ENCODE data around the gene EVI2A. TPM values are rescaled to one million over a fixed set of nuclear protein-coding genes. Genes with fewer than 3 reads are reported as not detected.

The EVI2A gene
- total and polyA plus RNA-seq, 10 of the 15 experiments (the other 5 are each of a cell fraction or from before 2014, with no cell fraction given) = 4.6 to 78.3 (median 25.7) TPM

DNA sequence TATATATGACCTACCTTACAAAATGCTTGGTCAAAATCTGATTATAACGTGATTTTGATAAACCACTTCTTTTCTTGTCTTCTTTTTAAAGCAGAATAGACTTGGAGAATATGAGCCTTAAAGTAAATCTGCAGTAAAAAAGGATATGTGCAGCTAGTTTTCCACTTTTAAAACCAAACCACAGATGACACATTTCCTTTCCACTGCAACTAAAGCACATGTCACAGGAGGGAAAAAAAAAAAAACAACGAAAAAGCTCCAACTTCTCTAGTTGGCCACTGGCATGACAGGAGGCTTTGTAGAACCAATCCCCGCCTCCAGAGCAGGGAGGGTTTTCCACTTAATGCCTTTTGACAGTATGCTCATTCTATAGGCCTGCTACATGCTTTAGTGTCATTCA lies at the start of gene EVI2A (continued):
- peak; percentile 85; the same call in 1 of the 2 replicates for TF ChIP-seq MXI1 (IDR thresholded peaks at IDR 0.05; ENCODE audit: low read depth, low read length)
- peak; percentile 62 for TF ChIP-seq CREM (IDR thresholded peaks at IDR 0.05; ENCODE audit: low read depth)
- TF ChIP-seq EP300 (IDR thresholded peaks at IDR 0.05; ENCODE audit: borderline replicate concordance in 1 of 2, control insufficient read depth in 1 of 2, low read depth in 2 of 2, low read length in 2 of 2) = peak in 1 of 2 experiments; percentile 31; a peak in 1 of 4 replicates
- no peak for TF ChIP-seq MYB (IDR thresholded peaks at IDR 0.05; ENCODE audit: borderline replicate concordance, low read depth, low read length)
- TF ChIP-seq NBN (IDR thresholded peaks at IDR 0.05) = 0 out of 2 replicates have a peak, but pooled peaks have one; percentile 28
- TF ChIP-seq CBFB (IDR thresholded peaks at IDR 0.05; ENCODE audit: low read depth) = 0 out of 2 replicates have a peak, but pooled peaks have one; percentile 55
- TF ChIP-seq FOXM1 (IDR thresholded peaks at IDR 0.05; ENCODE audit: low read depth, low read length) = peak; percentile 40; the same call in 1 of the 2 replicates
- TF ChIP-seq ZNF622 (IDR thresholded peaks at IDR 0.05) = no peak
- TF ChIP-seq, protein P1, sequence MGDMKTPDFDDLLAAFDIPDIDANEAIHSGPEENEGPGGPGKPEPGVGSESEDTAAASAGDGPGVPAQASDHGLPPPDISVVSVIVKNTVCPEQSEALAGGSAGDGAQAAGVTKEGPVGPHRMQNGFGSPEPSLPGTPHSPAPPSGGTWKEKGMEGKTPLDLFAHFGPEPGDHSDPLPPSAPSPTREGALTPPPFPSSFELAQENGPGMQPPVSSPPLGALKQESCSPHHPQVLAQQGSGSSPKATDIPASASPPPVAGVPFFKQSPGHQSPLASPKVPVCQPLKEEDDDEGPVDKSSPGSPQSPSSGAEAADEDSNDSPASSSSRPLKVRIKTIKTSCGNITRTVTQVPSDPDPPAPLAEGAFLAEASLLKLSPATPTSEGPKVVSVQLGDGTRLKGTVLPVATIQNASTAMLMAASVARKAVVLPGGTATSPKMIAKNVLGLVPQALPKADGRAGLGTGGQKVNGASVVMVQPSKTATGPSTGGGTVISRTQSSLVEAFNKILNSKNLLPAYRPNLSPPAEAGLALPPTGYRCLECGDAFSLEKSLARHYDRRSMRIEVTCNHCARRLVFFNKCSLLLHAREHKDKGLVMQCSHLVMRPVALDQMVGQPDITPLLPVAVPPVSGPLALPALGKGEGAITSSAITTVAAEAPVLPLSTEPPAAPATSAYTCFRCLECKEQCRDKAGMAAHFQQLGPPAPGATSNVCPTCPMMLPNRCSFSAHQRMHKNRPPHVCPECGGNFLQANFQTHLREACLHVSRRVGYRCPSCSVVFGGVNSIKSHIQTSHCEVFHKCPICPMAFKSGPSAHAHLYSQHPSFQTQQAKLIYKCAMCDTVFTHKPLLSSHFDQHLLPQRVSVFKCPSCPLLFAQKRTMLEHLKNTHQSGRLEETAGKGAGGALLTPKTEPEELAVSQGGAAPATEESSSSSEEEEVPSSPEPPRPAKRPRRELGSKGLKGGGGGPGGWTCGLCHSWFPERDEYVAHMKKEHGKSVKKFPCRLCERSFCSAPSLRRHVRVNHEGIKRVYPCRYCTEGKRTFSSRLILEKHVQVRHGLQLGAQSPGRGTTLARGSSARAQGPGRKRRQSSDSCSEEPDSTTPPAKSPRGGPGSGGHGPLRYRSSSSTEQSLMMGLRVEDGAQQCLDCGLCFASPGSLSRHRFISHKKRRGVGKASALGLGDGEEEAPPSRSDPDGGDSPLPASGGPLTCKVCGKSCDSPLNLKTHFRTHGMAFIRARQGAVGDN (IDR thresholded peaks at IDR 0.05) = peak; percentile 49; the same call in 1 of the 2 replicates
- 0 out of 2 replicates have a peak, but pooled peaks have one; percentile 33 for TF ChIP-seq PML (IDR thresholded peaks at IDR 0.05; ENCODE audit: low read length)
- peak in 1 of 2 experiments; percentile 25 for TF ChIP-seq IKZF2 (IDR thresholded peaks at IDR 0.05)
- TF ChIP-seq SRF (IDR thresholded peaks at IDR 0.05; ENCODE audit: low read depth in 2 of 2, low read length in 2 of 2) = no peak
- peak; percentile 93 for TF ChIP-seq RUNX3 (IDR thresholded peaks at IDR 0.05; ENCODE audit: low read length)
- no peak for TF ChIP-seq EZH2 (IDR thresholded peaks at IDR 0.05; ENCODE audit: borderline replicate concordance, control insufficient read depth, low read depth, low read length)
- TF ChIP-seq PKNOX1 (IDR thresholded peaks at IDR 0.05) = peak; percentile 74
- TF ChIP-seq RELB (IDR thresholded peaks at IDR 0.05; ENCODE audit: low read depth) = peak; percentile 53; the same call in 1 of the 2 replicates
- TF ChIP-seq NFYB (IDR thresholded peaks at IDR 0.05; ENCODE audit: insufficient read depth, low read depth, low read length) = peak; percentile 71; the same call in 1 of the 2 replicates
- peak; percentile 70; the same call in 1 of the 2 replicates for TF ChIP-seq NFIC (IDR thresholded peaks at IDR 0.05; ENCODE audit: low read depth, low read length)

Measured in GM12878 (cell line).